ENCODE data around the gene LFNG. TPM values are rescaled to one million over a fixed set of nuclear protein-coding genes. Genes with fewer than 3 reads are reported as not detected.

LFNG gene
- total RNA-seq, 2 donors from 2014 or later: 61.4 to 105 TPM

DNA sequence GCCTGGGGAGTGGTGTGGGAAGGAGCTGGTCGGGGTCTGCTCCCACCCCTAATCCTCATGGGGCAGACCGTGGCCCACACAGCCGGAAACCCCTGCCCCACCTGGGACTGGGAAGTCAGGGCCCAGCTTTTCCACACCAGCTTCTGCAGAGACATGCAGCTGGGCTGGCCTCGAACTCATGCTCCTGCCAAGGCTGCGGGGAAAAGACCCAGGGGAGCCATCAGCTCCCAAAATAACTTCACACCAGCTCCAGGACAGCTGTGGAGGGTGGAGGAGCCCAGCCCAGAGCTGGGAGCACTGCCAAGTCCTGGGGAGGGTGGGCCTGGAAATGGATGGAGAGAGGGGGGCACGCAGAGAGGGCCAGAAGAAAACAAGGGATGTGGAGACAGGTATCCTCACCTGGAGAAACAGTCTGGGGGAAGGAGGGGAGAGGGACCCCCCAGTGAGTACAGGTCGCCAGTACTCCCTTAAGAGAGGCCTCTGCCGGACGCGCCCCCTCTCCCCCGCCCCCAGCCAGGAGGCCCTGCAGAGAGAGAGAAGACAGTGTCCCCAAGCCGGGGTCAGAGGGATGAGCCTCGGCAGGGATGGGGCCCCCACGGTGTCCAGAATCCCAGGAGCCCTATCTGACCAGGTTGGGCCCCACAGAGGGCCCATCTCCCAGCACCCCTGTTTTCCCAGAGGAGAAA, 31.8 kb upstream of the LFNG start:
- intact Hi-C loops (cut with DNase I): no loop called here
- H3K36me3 ChIP-seq: no peaks in the 10 kb centered on the region
- no peaks in the 10 kb centered on the region for H3K9me3 ChIP-seq
- H3K27me3 ChIP-seq: no peaks in the 10 kb centered on the region
- H3K27ac ChIP-seq: no peak overlapping the region
- no peak for DNase-seq
- TF ChIP-seq, protein P1, sequence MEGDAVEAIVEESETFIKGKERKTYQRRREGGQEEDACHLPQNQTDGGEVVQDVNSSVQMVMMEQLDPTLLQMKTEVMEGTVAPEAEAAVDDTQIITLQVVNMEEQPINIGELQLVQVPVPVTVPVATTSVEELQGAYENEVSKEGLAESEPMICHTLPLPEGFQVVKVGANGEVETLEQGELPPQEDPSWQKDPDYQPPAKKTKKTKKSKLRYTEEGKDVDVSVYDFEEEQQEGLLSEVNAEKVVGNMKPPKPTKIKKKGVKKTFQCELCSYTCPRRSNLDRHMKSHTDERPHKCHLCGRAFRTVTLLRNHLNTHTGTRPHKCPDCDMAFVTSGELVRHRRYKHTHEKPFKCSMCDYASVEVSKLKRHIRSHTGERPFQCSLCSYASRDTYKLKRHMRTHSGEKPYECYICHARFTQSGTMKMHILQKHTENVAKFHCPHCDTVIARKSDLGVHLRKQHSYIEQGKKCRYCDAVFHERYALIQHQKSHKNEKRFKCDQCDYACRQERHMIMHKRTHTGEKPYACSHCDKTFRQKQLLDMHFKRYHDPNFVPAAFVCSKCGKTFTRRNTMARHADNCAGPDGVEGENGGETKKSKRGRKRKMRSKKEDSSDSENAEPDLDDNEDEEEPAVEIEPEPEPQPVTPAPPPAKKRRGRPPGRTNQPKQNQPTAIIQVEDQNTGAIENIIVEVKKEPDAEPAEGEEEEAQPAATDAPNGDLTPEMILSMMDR (IDR thresholded peaks at IDR 0.05): no peak
- H3K4me3 ChIP-seq: no peak overlapping the region
- no peak overlapping the region for H3K9ac ChIP-seq (ENCODE audit: low read depth in 2 of 2, low read length in 2 of 2)
- no peaks in the 10 kb centered on the region for H3K4me1 ChIP-seq

DNA sequence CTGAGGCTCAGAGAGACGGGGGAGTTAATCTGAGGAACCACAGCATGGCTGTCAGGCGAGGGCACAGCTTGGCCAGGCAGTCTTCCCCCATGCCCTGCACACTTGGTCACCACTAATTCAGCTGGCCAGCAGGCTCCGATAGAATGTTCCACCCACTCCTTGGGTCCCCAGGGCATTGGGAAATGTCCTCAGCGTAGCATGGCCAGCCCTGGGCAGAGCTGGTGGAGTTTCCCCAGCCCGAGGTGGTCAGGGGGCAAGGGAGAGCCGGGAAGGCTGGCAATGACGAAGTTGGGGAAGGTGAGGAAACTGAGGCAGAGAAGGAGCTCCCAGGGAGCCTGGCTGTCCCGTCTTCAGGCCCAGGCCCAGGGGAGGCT, 31.3 kb upstream of the LFNG start:
- TF ChIP-seq, protein P1 (IDR thresholded peaks at IDR 0.05): no peak
- Histone ChIP-seq H3K4me3 (no peak overlapping the region), H3K9me3 (no peaks in the 10 kb centered on the region), H3K27me3 (no peaks in the 10 kb centered on the region), H3K27ac (no peak overlapping the region), H3K4me1 (no peaks in the 10 kb centered on the region), H3K36me3 (no peaks in the 10 kb centered on the region), H3K9ac (ENCODE audit: low read depth in 2 of 2, low read length in 2 of 2) (no peak overlapping the region)
- intact Hi-C loops (cut with DNase I): no loop called here
- no peak for DNase-seq

DNA sequence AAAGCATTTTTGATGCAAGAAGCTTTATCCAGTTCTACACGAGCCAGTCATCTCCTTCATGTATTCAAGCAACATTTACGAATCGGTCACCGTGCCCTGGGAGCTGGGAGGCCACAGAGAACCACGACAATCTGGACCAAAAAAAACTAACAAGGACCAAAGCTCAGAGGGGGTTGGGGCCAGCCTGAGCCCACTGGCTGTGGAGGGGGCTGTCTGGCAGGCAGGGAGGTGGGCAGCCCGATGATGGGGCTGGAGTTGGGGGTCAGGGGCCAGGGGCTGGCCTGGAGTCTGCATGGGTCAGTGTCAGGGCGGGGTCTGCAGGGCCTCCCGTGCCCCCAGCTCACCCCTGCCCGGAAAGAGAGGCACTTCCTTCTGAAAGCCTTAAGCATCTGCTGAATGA, 30.9 kb upstream of the LFNG start:
- DNase-seq: no peak
- Histone ChIP-seq H3K9me3 (no peaks in the 10 kb centered on the region), H3K4me3 (no peak overlapping the region), H3K9ac (ENCODE audit: low read depth in 2 of 2, low read length in 2 of 2) (no peak overlapping the region), H3K36me3 (no peaks in the 10 kb centered on the region), H3K4me1 (no peaks in the 10 kb centered on the region), H3K27me3 (no peaks in the 10 kb centered on the region), H3K27ac (no peak overlapping the region)
- TF ChIP-seq, protein P1 (IDR thresholded peaks at IDR 0.05): no peak
- intact Hi-C loops (cut with DNase I): no loop called here

DNA sequence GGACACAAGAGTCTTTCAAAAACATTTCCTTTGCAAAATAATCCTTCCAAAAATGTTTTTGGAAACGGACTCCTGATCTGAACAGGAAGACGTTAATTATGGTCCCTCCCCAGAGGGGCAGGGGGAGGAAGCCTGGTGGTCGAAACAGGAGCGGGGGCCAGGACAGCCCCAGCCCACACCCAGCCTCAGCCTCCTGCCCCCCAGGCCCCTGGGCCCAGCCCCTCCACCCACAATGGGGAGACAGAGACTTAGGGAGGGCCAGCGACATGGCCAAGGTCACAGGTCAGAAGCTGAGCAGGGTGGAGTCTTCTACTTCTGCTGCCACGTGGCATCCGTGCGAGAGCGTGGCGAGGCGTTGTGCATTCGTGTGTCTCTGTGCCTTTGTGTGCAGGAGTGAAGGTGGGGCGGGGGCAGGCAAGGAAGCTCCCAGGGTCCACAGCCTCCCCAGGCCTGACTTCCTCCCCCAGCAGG, 29.4 kb upstream of the LFNG start:
- no peaks in the 10 kb centered on the region for H3K27me3 ChIP-seq
- H3K4me1 ChIP-seq: peaks cover 11% of the 10 kb centered on the region
- intact Hi-C loops (cut with DNase I): no loop called here

DNA sequence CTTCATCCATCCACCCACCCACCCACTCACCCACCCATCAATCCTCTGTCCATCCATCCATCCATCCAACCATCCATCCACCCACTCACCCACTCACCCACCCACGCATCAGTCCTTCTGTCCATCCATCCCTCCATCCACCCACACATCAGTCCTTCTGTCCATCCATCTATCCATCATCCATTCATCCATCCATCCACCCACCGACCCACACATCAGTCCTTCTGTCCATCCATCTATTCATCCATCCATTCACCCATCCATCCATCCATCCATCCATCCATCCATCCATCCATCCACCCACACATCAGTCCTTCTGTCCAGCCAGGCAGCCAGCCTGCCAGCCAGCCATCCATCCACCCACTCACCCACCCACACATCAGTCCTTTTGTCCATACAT, 27.5 kb upstream of the LFNG start:
- H3K4me1 ChIP-seq: peaks cover 16% of the 10 kb centered on the region

More for the DNA sequence above, 29.4 kb upstream of the LFNG start:
- TF ChIP-seq, protein P1 (IDR thresholded peaks at IDR 0.05): no peak
- no peak overlapping the region for H3K9ac ChIP-seq (ENCODE audit: low read depth in 2 of 2, low read length in 2 of 2)
- no peaks in the 10 kb centered on the region for H3K36me3 ChIP-seq
- H3K27ac ChIP-seq: no peak overlapping the region
- DNase-seq: no peak
- H3K9me3 ChIP-seq: no peaks in the 10 kb centered on the region
- H3K4me3 ChIP-seq: no peak overlapping the region

More for the DNA sequence above, 27.5 kb upstream of the LFNG start:
- H3K36me3 ChIP-seq: no peaks in the 10 kb centered on the region
- intact Hi-C loops (cut with DNase I): no loop called here
- no peak overlapping the region for H3K27ac ChIP-seq
- TF ChIP-seq, protein P1 (IDR thresholded peaks at IDR 0.05): no peak
- no peaks in the 10 kb centered on the region for H3K27me3 ChIP-seq
- H3K9ac ChIP-seq (ENCODE audit: low read depth in 2 of 2, low read length in 2 of 2): no peak overlapping the region
- H3K4me3 ChIP-seq: no peak overlapping the region
- DNase-seq: no peak
- H3K9me3 ChIP-seq: no peaks in the 10 kb centered on the region
